Measurements from ENCODE around the gene FAM3D. TPM values are rescaled to one million over a fixed set of nuclear protein-coding genes. Genes with fewer than 3 reads are reported as not detected.

The FAM3D gene
- total and polyA plus RNA-seq, 9 of the 15 experiments (the other 6 are each of a cell fraction or from before 2014, with no cell fraction given) = not detected

- no TSS peak for BruUV-seq (replicated peaks)
- no peaks in the 10 kb centered on the region for H3K9me3 ChIP-seq (replicated peaks; ENCODE audit: control insufficient read depth, insufficient read depth, low read depth, low read length)
- no peak for FAIRE-seq
- in situ Hi-C loops (cut with MboI) (no loop called here), intact Hi-C loops (cut with micrococcal nuclease) (no loop called here)
- no peaks in the 10 kb centered on the region for H3K9me1 ChIP-seq (ENCODE audit: control insufficient read depth, insufficient read depth, low read length)
- no peaks in the 10 kb centered on the region; the same call in 1 of the 2 replicates for H4K20me1 ChIP-seq (replicated peaks; ENCODE audit: control insufficient read depth, insufficient read depth, low read length)
- 3% methylated on average over 5 of the region's 8 CpGs for WGBS (ENCODE audit: insufficient coverage, low coverage, missing lambda C conversion rate)
- H3K27ac ChIP-seq (ENCODE audit: extremely low read depth, low read depth, low read length) = no peak overlapping the region
- H3K27me3 ChIP-seq (ENCODE audit: control insufficient read depth in 2 of 2, insufficient read depth in 2 of 2, low read length in 2 of 2) = peaks cover 3 to 53% of the 10 kb centered on the region in 2 experiments; a peak in 3 of 5 replicates
- no peak overlapping the region for H3K9ac ChIP-seq (ENCODE audit: insufficient read depth in 1 of 2, low read depth in 2 of 2, low read length in 2 of 2)
- no peak for DNase-seq (ENCODE audit: extremely low read depth in 1 of 4, low spot score in 3 of 4)
- POLR2A ChIA-PET = no interaction called here
- CTCF ChIA-PET (ENCODE audit: low intra/inter-chr PET ratio) = no interaction called here
- ATAC-seq = no peak
- no peaks in the 10 kb centered on the region; a peak in 1 of 5 replicates for H3K4me1 ChIP-seq (replicated peaks in 1 of 2; ENCODE audit: control insufficient read depth in 2 of 2, insufficient read depth in 2 of 2, low read length in 2 of 2)
- no peaks in the 10 kb centered on the region for H3K79me2 ChIP-seq (ENCODE audit: control insufficient read depth, insufficient read depth, low read length)
- no peak overlapping the region for H3K4me2 ChIP-seq (ENCODE audit: insufficient read depth, low read length)
- TF ChIP-seq ELF4 (CRISPR knock-in tag; IDR thresholded peaks at IDR 0.05) (no peak), CREB5 (CRISPR knock-in tag; IDR thresholded peaks at IDR 0.05) (no peak), ZFP1 (CRISPR knock-in tag; IDR thresholded peaks at IDR 0.05) (no peak), POU5F1 (IDR thresholded peaks at IDR 0.05; ENCODE audit: borderline replicate concordance, low read depth, low read length, partially characterized antibody) (no peak)
- no peak overlapping the region for H3K4me3 ChIP-seq
- no peaks in the 10 kb centered on the region for H3K36me3 ChIP-seq (ENCODE audit: control insufficient read depth, insufficient read depth, low read length)
- no peak overlapping the region for H2AFZ ChIP-seq (ENCODE audit: low read depth, low read length)
Observed at GRCh38 chr3:58622892-58623291, 43.7 kb downstream of the FAM3D start.

- H3K79me2 ChIP-seq (ENCODE audit: control insufficient read depth, insufficient read depth, low read length) = no peaks in the 10 kb centered on the region
- no peaks in the 10 kb centered on the region; the same call in 1 of the 2 replicates for H4K20me1 ChIP-seq (replicated peaks; ENCODE audit: control insufficient read depth, insufficient read depth, low read length)
- in situ Hi-C loops (cut with MboI) = no loop called here
- ChIA-PET POLR2A (no interaction called here), CTCF (ENCODE audit: low intra/inter-chr PET ratio) (no interaction called here)
- H2AFZ ChIP-seq (ENCODE audit: low read depth, low read length) = no peak overlapping the region
- peaks cover 0 to 52% of the 10 kb centered on the region in 2 experiments; a peak in 3 of 5 replicates for H3K27me3 ChIP-seq (ENCODE audit: control insufficient read depth in 2 of 2, insufficient read depth in 2 of 2, low read length in 2 of 2)
- ATAC-seq (no peak), DNase-seq (ENCODE audit: extremely low read depth in 1 of 4, low spot score in 3 of 4) (no peak), FAIRE-seq (no peak)
- no TSS peak for BruUV-seq (replicated peaks)
- H3K27ac ChIP-seq (ENCODE audit: extremely low read depth, low read depth, low read length) = no peak overlapping the region
- intact Hi-C loops (cut with micrococcal nuclease) = no loop called here
- no peak overlapping the region for H3K9ac ChIP-seq (ENCODE audit: insufficient read depth in 1 of 2, low read depth in 2 of 2, low read length in 2 of 2)
- no peak for TF ChIP-seq FOXP1 (CRISPR knock-in tag; IDR thresholded peaks at IDR 0.05)
- no peak for TF ChIP-seq PML (IDR thresholded peaks at IDR 0.05; ENCODE audit: low read length)
- TF ChIP-seq ZNF146 (CRISPR knock-in tag; IDR thresholded peaks at IDR 0.05; ENCODE audit: unreplicated experiment) = no peak
- no peak for TF ChIP-seq POLR2B (IDR thresholded peaks at IDR 0.05; ENCODE audit: low read depth, partially characterized antibody)
- no peak for TF ChIP-seq ETS2 (tag; IDR thresholded peaks at IDR 0.05; ENCODE audit: borderline replicate concordance, poor library complexity, severe bottlenecking)
- TF ChIP-seq ZNF77 (CRISPR knock-in tag; IDR thresholded peaks at IDR 0.05) = no peak
- no peak for TF ChIP-seq NFRKB (IDR thresholded peaks at IDR 0.05; ENCODE audit: low read depth)
- TF ChIP-seq ZNF778 (CRISPR knock-in tag; IDR thresholded peaks at IDR 0.05) = no peak
- TF ChIP-seq KDM4B (IDR thresholded peaks at IDR 0.05; ENCODE audit: borderline replicate concordance in 2 of 2, low read depth in 1 of 2) = no peak
- TF ChIP-seq SUPT5H (IDR thresholded peaks at IDR 0.05) = no peak
- H3K4me3 ChIP-seq = no peak overlapping the region
- WGBS (ENCODE audit: insufficient coverage, low coverage, missing lambda C conversion rate) = 0% methylated on average over 4 of the region's 4 CpGs
- H3K4me2 ChIP-seq (ENCODE audit: insufficient read depth, low read length) = no peak overlapping the region
- no peaks in the 10 kb centered on the region for H3K9me3 ChIP-seq (replicated peaks; ENCODE audit: control insufficient read depth, insufficient read depth, low read depth, low read length)
- H3K36me3 ChIP-seq (ENCODE audit: control insufficient read depth, insufficient read depth, low read length) = no peaks in the 10 kb centered on the region
- no peaks in the 10 kb centered on the region; a peak in 1 of 5 replicates for H3K4me1 ChIP-seq (replicated peaks in 1 of 2; ENCODE audit: control insufficient read depth in 2 of 2, insufficient read depth in 2 of 2, low read length in 2 of 2)
- no peaks in the 10 kb centered on the region for H3K9me1 ChIP-seq (ENCODE audit: control insufficient read depth, insufficient read depth, low read length)
Observed at GRCh38 chr3:58622436-58622835, 44.1 kb downstream of the FAM3D start.

Data from K562 (cell line).